GM19324 (cell line): Measurements from ENCODE around the gene CDK5RAP2.

ENCODE experiments used
- ATAC-seq: cut with Tn5 transposase; IDR thresholded peaks from one replicate; pipeline ENCODE4 v1.9.1; 2021; ENCODE audit warnings: mild to moderate bottlenecking, moderate library complexity; ENCODE audit not compliant: unreplicated experiment, low FRiP score

Gene CDK5RAP2

DNA sequence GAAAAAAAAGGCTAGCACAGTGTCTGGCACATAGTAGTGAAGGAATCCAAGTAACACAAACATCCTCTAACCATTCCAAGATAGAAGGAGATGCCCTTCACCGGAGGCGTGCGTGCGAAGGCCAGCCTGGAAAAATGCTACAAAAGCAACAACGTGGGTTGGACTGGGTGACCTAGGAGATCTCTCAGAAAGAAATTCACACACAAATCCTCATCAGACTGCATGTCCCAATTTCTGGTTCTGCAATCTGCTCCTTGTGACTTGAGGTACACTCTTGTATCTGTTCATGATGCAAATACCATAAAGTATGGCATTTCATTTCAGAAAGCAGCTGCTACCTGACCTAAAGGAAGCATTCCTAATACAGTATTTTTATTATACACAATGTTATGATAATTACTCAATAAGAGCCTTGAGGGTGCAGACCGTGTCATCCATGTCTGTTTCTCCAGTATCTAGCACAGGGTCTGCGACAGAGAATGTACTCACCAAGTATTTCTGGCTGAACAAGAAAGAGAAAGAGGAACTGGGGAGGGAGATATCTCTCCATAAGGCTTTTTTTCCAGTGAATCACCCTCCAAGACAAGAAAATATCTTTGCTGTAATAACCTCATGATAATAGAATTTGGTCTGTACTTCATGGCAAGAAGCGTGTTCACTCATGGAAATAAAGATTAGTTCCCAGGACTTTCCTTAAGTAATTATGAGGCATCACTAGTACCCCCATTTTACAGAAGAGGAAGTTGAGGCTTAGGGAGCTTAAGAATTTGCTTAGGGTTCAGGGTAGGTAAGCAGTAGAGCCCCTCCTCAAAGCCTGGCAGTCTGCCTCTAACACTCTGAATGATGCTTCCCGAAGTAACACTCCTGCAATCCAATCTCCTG, 138.3 kb downstream of the CDK5RAP2 start:
- ATAC-seq, result no peak

DNA sequence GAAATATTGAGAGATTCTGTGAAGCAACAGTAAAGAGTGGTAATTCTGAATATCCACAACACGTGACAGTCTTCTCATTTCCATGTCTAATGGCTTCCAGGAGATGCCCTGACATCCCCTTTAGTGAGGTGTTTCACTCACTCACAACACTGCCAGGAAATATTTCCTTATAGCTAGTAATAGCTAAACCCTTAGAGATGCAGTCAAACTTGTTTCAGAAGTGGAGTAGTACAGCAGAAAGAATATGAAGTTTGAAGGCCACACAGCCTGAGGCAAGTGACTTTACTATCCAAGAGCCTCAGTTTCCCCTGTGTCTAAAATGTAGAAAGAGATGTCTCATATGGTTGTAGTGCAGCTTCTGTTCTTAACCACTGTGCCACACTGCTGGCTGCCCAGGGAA, 139.2 kb downstream of the CDK5RAP2 start:
- ATAC-seq, result no peak

DNA sequence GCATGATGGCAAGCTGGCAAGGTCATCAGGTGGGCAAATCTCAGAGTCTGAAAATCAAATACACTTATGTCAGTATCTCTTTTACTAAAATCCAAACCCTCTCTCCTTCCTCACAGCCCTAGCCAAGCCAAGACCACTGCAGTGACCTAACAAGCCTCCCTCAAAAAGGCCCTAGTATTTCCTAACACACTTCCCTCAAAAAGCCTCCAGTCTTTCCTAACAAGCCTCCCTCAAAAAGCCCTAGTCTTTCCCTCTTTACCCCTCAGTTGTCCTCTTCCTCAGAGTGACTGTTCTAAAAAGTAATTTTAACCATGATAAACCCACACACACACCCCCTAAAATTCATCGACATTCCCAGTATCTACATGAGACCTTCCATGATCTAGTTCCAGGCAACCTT, 140.0 kb downstream of the CDK5RAP2 start:
- no peak for ATAC-seq

DNA sequence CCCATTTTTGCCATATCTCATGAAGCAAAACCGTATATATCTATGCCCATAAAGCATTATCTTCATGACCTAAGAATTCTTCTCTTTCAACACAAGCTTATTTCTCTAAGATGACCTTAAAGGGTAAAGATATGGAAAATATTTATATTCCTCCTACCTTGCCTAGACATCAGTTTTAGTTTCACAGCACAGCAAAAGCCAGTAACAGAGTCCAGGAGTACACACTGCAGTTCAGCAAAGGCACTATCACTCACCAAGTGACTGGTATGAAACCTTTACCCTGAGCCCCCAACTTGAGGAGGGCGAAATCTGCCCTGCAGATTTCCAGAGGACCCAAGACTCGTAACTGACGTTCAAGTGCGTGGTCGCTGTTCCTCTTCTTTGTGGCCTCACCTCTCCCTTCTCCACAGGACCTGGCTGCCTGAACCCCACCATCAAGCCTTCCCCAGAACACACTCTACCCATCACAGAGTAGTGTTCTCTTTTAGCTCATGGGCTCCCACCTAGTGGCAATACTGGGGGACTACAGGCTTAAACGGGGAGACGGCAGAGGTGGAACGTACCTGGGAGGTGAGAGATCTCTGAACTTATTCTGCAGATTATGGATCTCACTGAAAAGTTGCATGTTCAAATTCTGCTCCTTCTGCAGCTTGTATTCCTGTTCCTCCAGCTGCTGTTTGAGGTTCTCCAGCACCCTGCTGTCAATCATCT, 141.0 kb downstream of the CDK5RAP2 start:
- ATAC-seq, result no peak

DNA sequence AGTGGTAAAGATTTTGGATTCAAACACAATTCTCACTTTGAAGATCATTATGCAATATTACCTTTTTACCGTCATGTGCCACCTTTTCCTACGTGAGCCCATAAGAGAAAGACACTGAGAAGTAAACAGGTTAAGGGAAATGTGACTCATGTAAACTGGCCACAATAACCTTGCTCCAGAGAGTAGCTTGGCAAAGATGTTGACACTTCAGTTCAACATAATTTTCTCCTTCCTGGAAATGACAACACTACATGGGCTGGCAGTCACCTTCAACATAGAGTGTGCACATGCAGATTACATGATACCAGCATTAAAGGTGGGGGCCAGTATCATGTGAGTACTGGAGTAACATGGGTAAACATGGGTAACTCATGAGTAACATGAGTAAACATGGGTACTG, 141.9 kb downstream of the CDK5RAP2 start:
- no peak for ATAC-seq

DNA sequence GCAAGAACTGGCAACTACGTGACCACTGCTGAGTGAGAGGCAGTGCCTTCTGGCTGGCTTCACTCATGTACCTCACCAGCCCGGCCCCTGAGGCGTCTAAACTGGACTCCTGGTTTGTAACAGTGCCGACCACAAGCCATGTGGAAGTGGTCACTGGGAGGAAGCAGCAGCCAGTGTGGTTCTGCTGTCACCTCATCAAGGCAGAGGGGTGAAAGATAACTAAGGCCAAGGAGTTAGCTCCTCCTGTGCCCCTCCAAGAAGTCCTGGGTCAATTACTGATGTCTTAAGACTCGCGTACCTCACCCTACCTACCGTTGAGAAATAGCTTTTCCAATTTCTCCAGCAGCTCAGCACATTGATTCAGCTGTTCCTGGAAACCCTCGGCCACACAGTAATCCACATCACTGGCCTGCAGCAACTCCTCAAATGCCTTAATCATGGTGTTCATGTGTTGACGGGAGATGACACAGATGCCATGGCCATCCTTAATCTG, 142.9 kb downstream of the CDK5RAP2 start:
- ATAC-seq, result no peak

DNA sequence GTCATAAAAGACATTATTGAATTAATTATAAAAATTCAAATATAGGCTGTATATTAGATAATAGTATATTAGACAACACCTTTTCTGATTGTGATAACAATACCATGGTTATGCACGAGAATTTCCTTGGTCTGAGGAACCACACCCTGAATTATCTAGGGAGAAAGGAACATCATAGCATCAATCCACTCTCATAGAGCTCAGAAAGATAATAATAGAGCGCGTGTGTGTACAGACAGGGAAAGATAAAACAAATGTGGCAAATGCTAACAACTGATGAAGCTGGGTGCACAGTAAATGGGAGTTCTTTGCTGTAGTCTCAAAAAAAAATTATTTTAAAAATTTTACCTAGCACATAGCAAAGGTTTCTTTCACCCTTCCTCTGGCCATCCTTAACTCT, 143.5 kb downstream of the CDK5RAP2 start:
- ATAC-seq, result no peak

DNA sequence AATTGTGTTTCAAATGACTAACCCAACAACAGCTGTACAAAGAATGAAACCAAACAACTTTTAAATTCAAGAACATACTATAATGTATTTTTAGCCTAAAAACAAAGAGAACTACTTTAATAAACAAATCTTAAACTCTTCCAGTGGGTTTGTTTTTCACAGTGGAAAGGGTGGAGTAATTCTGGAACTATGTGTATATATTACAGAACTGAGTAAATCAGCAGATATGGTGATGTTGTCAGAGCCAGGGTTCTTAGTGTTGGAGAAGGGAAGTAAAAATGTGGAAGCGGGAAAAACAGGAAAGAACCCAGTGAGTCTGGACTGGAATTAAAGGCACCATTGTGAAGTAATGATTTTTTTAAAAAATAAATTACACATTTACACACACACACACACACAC, 144.9 kb downstream of the CDK5RAP2 start:
- no peak for ATAC-seq

DNA sequence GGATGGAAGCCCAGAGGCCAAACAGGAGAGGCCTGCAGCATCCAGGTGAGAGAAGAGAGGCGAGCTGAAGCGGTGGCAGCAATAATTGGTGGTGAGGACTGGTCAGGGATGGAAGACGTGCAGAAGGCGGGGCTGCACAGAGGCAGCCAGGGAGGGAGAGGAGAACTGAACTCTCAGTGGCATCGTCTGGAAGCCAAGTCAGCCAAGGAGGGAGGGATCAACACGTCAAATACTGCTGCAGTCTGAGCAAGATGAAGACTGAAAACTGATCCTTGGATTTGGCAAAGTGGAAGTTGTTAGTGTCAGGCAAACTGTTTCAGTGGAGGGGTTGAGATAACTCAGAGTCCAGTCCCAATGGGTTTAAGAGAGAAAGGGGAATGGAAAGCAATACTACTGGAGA, 145.4 kb downstream of the CDK5RAP2 start:
- no peak for ATAC-seq

DNA sequence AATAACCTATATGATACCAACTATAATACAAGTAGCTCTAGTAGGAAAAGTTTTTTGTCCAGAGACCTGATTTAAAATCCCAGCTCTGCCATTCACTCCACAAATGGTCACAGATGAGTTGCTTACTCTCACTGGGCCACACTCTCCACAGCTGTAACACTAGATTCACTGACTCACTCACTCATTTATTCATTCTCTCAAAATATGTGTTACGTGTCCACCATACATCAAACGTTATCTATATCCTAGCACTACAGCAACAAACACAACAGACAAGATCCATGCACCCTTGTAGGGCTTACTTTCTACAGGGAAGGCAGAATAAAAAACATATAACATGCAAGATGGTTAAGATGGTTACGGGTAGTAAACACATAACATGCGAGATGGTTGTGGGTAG, 146.3 kb downstream of the CDK5RAP2 start:
- ATAC-seq, result no peak

DNA sequence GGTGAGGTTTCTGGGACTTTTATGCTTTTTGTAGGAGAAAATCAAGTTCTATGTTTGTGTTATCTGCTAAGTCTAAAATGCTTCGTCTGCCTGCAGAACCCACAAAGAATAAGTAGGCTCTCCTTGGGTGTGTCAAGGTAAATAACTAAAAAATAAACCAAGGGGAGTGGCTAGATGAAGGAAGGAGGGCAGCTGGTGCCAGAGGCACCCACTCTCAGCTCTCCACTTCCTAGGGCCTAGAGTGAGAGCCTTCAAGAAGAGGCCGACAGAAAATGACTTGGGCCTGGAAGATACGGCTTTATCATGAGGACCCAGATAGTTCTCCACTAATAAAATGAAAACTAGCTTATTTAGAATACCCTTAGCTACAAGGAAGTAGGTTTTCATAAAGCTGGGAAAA, 147.4 kb downstream of the CDK5RAP2 start:
- no peak for ATAC-seq

DNA sequence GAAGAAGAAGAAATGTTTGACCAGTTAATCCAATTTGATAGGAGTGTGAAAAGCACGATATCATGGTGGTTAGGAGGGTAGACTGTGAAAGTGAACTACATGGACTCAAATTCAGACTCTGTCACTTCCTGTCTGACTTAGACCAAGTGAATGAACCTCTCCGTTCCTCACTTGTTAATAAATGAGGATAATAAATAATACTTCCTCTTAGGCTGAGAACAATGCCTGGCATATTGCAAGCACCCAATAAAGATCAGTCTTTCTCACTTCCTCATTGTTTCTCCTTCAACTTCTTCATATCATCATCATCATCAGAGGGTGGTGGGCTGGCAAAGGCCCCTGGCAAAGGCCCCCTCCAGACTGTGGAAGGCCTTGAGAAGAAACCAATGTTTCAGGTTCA, 148.7 kb downstream of the CDK5RAP2 start:
- ATAC-seq, result no peak

DNA sequence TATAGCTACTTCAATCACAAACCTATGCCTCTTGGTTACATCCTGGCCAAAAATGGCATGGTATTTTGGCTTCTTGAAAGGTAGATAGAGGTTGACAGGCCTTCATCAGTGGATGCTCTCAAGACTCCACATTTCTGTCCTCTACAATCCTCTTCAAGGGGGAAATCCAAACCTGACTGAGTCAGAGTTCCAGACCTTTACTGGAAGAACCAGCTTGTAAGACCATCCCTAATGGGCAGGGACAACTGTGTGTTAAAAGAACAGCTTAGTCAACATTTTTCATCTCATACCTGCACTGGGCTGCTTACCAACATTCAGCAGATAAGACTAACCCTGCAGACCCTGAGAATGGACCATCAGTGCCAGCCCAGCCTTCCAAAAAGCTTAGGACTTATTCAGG, 155.7 kb downstream of the CDK5RAP2 start:
- no peak for ATAC-seq

DNA sequence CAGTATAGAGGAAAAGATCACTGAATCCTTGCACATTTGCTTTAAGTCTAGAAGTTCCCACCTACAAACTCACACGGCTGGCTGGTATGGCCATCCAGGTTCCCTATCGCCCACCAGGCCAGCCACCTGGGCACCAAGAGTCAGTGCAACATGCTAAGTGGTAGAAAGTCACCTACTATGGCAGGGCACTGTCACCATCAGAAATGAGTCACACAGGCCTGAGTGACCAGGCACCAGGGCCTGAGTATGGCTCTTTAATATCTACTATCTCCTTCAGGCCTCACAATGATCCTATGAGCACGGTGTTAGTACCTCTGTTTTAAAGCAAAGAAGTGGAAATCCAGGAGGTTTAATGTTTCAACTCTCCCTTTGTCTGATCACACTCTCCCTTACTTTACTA, 156.2 kb downstream of the CDK5RAP2 start:
- ATAC-seq, result no peak

DNA sequence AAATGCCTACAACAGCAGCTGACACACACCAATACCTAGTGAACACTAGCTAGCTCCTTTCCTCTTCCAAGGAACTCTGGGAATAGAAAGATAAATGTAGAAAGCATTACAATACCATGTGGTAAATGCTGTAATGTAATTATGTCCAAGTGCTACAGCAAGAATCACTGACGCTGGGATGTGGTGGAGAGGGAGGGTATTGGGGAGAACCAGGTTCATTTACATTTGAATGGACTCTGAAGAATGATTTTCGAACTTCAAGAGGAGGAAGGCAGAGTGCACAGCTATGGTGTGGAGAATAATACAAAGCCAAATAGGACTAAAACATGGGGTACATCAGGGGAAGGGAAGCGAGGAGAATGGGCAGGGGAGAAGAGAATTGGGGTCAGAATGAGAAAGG, 158.0 kb downstream of the CDK5RAP2 start:
- no peak for ATAC-seq

DNA sequence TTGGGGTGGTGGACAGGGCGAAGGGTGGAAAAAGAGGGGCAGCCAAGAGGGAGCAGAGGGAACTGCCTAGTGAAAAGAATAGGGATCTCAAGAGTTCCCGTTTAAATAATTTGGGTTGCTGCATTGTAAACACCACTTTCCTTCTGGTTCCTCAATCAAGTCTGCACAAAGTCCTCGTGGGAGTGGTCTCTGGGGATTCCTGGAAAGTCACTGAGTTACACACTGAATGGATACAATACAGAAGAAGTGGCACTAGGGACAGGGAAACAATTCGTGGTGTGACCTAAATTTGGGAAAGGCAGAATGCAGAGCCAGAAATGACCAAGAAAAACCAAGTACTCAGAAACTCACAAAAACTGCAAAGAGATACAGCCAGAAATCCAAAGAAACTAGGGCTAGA, 161.7 kb downstream of the CDK5RAP2 start:
- no peak for ATAC-seq

DNA sequence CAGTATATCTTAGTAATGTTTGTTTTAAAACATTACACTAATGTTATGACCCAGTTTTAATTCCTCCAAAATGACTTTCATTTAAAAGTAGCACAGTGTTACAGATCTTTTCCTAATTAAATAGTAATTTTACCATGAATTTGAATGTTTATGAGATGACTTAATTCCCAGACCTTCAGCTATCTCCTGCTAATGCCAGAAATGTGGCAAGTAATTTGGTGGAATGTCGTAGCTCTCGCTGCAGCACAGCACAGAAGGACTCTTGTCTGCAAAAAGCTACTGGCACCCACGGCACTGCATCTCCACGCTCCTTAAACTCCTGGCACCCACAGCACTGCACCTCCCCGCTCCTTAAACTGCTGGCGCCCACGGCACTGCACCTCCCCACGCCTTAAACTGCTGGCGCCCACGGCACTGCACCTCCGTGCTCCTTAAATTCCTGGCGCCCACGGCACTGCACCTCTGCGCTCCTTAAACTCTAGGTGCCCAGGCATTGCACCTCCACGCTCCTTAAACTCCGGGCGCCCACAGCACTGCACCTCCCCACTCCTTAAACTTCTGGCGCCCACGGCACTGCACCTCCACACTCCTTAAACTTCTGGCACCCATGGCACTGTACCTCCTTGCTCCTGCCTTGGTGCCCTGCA, 163.1 kb downstream of the CDK5RAP2 start:
- no peak for ATAC-seq

DNA sequence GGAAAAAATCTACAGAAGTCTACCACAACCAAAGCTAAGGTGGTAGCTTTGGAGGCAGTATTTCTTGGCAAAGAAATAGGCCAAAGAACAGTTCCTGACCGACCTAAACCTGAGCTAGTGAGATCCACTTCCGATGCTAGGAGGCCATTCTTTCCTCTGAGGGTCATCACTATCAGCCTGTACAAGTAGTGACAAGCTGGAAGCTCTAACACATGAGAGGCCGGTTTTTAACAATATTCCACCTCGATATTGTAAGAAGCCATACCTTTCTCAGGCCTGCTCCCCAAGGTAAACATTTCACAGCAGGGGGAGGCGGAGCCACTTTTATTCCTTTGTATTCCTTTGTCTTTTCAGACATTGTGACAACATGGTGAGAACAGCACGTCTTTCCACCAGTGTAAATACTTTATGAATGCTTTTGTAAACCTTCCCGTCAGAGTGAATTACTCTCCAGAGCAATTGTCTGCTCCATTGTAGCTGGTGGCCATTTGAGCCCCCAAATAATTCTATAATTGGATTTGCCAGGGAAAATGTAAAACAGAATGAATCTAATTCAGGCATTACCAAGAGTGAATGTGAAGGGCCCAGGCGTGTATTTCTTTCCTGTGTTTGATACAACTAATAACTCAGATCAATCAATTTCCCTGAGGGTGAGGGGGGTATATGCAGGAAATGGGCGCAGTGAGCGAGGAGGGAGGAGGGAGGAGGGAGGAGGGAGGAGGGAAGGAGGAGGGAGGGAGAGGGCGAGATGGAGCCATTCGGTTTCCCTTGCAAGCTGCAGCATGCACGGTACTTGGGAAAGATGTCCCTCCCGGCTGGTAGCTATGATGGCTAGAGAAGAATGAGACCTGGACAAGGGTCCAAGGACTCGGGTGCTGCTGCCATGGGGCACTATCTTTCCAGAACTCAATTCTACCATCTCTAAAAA, 166.6 kb downstream of the CDK5RAP2 start:
- no peak for ATAC-seq

DNA sequence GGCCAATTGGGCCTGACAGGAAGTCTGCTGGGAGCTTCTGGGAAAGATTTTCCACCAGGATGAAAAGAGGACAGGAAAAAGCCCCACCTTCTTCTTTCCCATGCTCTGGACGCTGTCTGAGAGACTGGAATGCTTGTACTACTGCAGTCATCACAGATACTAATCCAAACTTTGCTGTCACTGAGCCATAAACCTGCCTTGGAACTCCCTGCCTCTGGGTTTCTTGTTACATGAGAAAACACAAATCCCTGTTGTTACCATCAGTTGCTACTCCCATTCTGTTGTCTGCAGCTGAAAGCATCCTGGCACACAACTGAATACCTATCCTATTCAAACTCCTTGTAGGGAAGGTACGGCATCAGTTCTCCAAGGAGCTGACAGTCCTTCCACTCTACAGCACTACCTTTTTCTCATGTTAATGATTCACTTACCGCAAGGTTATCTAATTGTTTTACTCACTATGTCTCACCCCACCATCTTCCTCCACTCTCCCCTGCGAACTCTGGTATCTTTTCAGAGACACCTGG, 167.5 kb downstream of the CDK5RAP2 start:
- no peak for ATAC-seq

DNA sequence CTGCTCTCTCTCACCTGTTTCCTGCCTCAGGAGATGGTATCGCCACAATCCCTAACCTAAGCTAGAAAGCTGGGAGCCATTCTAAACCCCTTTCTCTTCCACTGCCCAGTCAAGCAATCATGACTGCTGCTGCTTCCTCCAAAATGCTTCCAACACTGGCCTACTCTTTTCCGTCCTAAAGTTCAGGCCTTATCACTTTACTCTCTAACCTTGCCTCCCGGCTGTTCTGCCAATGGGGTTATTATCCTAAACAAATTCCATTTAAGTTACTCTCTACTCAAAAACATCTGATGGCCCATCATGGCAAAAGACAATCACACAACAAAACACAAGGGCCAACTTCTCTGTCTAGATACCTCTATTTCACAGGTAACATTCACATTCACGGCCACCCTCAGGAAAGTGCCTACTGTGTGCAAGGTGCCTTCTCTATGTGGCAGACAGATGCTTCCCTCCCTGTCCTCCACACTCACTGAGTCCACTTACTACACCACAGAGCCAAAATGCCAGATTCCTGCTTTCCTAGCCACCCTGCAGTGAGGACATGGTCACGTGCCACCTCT, 168.0 kb downstream of the CDK5RAP2 start:
- ATAC-seq, result no peak
